Loucy (cell line): ENCODE measurements around the gene IL17RE.
A peak's percentile ranks its signal among the peaks of the same experiment; 100 is the strongest.

Experiments
- H2AFZ ChIP-seq: fragments of 200-600 bp; sonication (generic); 2 replicates; pipeline ENCODE4 v1.6.0; 2016; ENCODE audit warnings: antibody characterized with exemption, mild to moderate bottlenecking, low read length, moderate library complexity
- H3F3A ChIP-seq: fragments of 200-600 bp; 2 replicates; pipeline ENCODE4 v1.6.0; 2016; ENCODE audit warnings: antibody characterized with exemption, low read depth, mild to moderate bottlenecking
- H3K27me3 ChIP-seq: fragments of 200-600 bp; sonication (generic); 2 replicates; pipeline ENCODE4 v1.6.1; 2014; ENCODE audit warnings: low read length, mild to moderate bottlenecking; ENCODE audit not compliant: insufficient read depth, poor library complexity, severe bottlenecking
- H3K36me3 ChIP-seq: fragments of 200-600 bp; sonication (generic); 2 replicates; pipeline ENCODE4 v1.6.1; 2016; ENCODE audit warnings: low read length; ENCODE audit not compliant: insufficient read depth
- H3K4me1 ChIP-seq: fragments of 200-600 bp; sonication (generic); 2 replicates; pipeline ENCODE4 v1.5.1; 2014; ENCODE audit warnings: low read length, mild to moderate bottlenecking; ENCODE audit not compliant: insufficient read depth, poor library complexity, severe bottlenecking
- H3K4me2 ChIP-seq: fragments of 200-600 bp; sonication (generic); 2 replicates; pipeline ENCODE4 v1.6.0; 2014; ENCODE audit warnings: antibody characterized with exemption, low read length, low read depth, mild to moderate bottlenecking; ENCODE audit not compliant: poor library complexity, severe bottlenecking
- H3K4me3 ChIP-seq: fragments of 200-600 bp; sonication (generic); 2 replicates; pipeline ENCODE4 v1.5.1; 2014; ENCODE audit warnings: low read length, mild to moderate bottlenecking, mixed read lengths; ENCODE audit not compliant: poor library complexity, severe bottlenecking
- H3K79me2 ChIP-seq: fragments of 200-600 bp; sonication (generic); 2 replicates; pipeline ENCODE4 v1.6.1; 2014; ENCODE audit warnings: low read length; ENCODE audit not compliant: insufficient read depth
- H3K9ac ChIP-seq: fragments of 200-600 bp; sonication (generic); 2 replicates; pipeline ENCODE4 v1.6.0; 2014; ENCODE audit warnings: mild to moderate bottlenecking, low read depth, low read length, moderate library complexity; ENCODE audit not compliant: poor library complexity, severe bottlenecking
- H3K9me2 ChIP-seq: fragments of 200-600 bp; sonication (generic); replicated peaks from 2 replicates; pipeline ENCODE4 v1.6.1; 2016; ENCODE audit warnings: low read depth, low read length, mixed read lengths
- H3K9me3 ChIP-seq: fragments of 200-600 bp; sonication (generic); 2 replicates; pipeline ENCODE4 v1.6.1; 2014; ENCODE audit warnings: mild to moderate bottlenecking, antibody characterized with exemption, low read length, low read depth; ENCODE audit not compliant: insufficient read depth
- H4K20me1 ChIP-seq: fragments of 200-600 bp; sonication (generic); 2 replicates; pipeline ENCODE4 v1.6.0; 2014; ENCODE audit warnings: antibody characterized with exemption, low read length, mild to moderate bottlenecking; ENCODE audit not compliant: insufficient read depth, poor library complexity, severe bottlenecking
- CTCF ChIP-seq: fragments of 200-600 bp; sonication (generic); conservative IDR thresholded peaks from 2 replicates; pipeline ENCODE4 v1.5.1; 2014; ENCODE audit warnings: mild to moderate bottlenecking, antibody characterized with exemption, low read length
- EZH2phosphoT487 ChIP-seq: fragments of 200-600 bp; IDR thresholded peaks from 2 replicates; pipeline ENCODE4 v1.6.1; 2018; ENCODE audit warnings: antibody characterized with exemption, mild to moderate bottlenecking, moderate library complexity, borderline replicate concordance

Gene IL17RE

GRCh38 chr3:9955611-9956352 lies 53.1 kb downstream of the IL17RE start:
- no peak for TF ChIP-seq EZH2phosphoT487
- no peak for TF ChIP-seq CTCF
- Histone ChIP-seq H3K9me3 (no peaks in the 10 kb centered on the region), H3F3A (no peaks in the 10 kb centered on the region), H3K27me3 (no peaks in the 10 kb centered on the region), H4K20me1 (no peaks in the 10 kb centered on the region), H3K4me3 (no peak overlapping the region), H3K9me2 (no peaks in the 10 kb centered on the region), H3K9ac (no peak overlapping the region), H2AFZ (no peak overlapping the region), H3K79me2 (no peaks in the 10 kb centered on the region), H3K4me2 (no peak overlapping the region), H3K4me1 (peaks cover 12% of the 10 kb centered on the region), H3K36me3 (no peaks in the 10 kb centered on the region)

GRCh38 chr3:9957214-9957613 lies 54.6 kb downstream of the IL17RE start:
- Histone ChIP-seq H3K79me2 (no peaks in the 10 kb centered on the region), H3K27me3 (no peaks in the 10 kb centered on the region), H3K9me2 (no peaks in the 10 kb centered on the region), H2AFZ (no peak overlapping the region), H3K9me3 (no peaks in the 10 kb centered on the region), H3K9ac (no peak overlapping the region), H3K36me3 (no peaks in the 10 kb centered on the region), H3K4me3 (no peak overlapping the region), H3K4me2 (no peak overlapping the region), H3F3A (no peaks in the 10 kb centered on the region), H3K4me1 (no peaks in the 10 kb centered on the region), H4K20me1 (no peaks in the 10 kb centered on the region)
- TF ChIP-seq CTCF (peak; percentile 27), EZH2phosphoT487 (no peak)

GRCh38 chr3:9965200-9965875 lies 62.7 kb downstream of the IL17RE start:
- no peaks in the 10 kb centered on the region for H3K9me3 ChIP-seq
- no peak overlapping the region for H3K4me3 ChIP-seq
- no peak overlapping the region for H3K9ac ChIP-seq
- H2AFZ ChIP-seq, result no peak overlapping the region
- H3K79me2 ChIP-seq, result no peaks in the 10 kb centered on the region
- no peaks in the 10 kb centered on the region for H4K20me1 ChIP-seq
- TF ChIP-seq EZH2phosphoT487, result no peak
- TF ChIP-seq CTCF, result no peak
- H3F3A ChIP-seq, result no peaks in the 10 kb centered on the region
- no peak overlapping the region for H3K4me2 ChIP-seq
- H3K9me2 ChIP-seq, result no peaks in the 10 kb centered on the region
- peaks cover 26% of the 10 kb centered on the region; the same call in 1 of the 2 replicates for H3K36me3 ChIP-seq
- no peaks in the 10 kb centered on the region for H3K4me1 ChIP-seq
- H3K27me3 ChIP-seq, result no peaks in the 10 kb centered on the region
